ENCODE results near the gene PIGS. TPM values are rescaled to one million over a fixed set of nuclear protein-coding genes. Genes with fewer than 3 reads are reported as not detected.
A peak's percentile ranks its signal among the peaks of the same experiment; 100 is the strongest.

Gene PIGS
- total and polyA plus RNA-seq, 9 of the 15 experiments (the other 6 are each of a cell fraction or from before 2014, with no cell fraction given): 47.5 to 138 (median 57.6) TPM

- no peak for TF ChIP-seq CREB3 (tag; conservative IDR thresholded peaks at IDR 0.05; ENCODE audit: low read depth)
- TF ChIP-seq MNT (conservative IDR thresholded peaks at IDR 0.05): no peak
- no peak for TF ChIP-seq ZNF77 (CRISPR knock-in tag; IDR thresholded peaks at IDR 0.05)
- TF ChIP-seq ZFP1 (CRISPR knock-in tag; IDR thresholded peaks at IDR 0.05): no peak
- no peak for TF ChIP-seq FIP1L1 (IDR thresholded peaks at IDR 0.05; ENCODE audit: low read depth, low read length, poor library complexity, severe bottlenecking)
- no peak for TF ChIP-seq ZNF324 (CRISPR knock-in tag; IDR thresholded peaks at IDR 0.05)
- TF ChIP-seq ATF1 (CRISPR knock-in tag; IDR thresholded peaks at IDR 0.05): no peak
- TF ChIP-seq ATF1 (tag; IDR thresholded peaks at IDR 0.05): peak; percentile 87
- no peak for TF ChIP-seq CAMTA2 (CRISPR knock-in tag; conservative IDR thresholded peaks at IDR 0.05)
- no peak for TF ChIP-seq CUX1 (CRISPR knock-in tag; IDR thresholded peaks at IDR 0.05)
- no peak for TF ChIP-seq ZNF146 (CRISPR knock-in tag; IDR thresholded peaks at IDR 0.05; ENCODE audit: unreplicated experiment)
- peak; percentile 83; the same call in 1 of the 2 replicates for TF ChIP-seq SMARCA5 (IDR thresholded peaks at IDR 0.05)
- peak; percentile 77; the same call in 1 of the 2 replicates for TF ChIP-seq ZFX (CRISPR knock-in tag; IDR thresholded peaks at IDR 0.05)
- TF ChIP-seq HMBOX1 (IDR thresholded peaks at IDR 0.05): no peak; the same call in 1 of the 2 replicates
- no peak for TF ChIP-seq DMBX1 (CRISPR knock-in tag; IDR thresholded peaks at IDR 0.05; ENCODE audit: borderline replicate concordance)
- TF ChIP-seq TCF7 (IDR thresholded peaks at IDR 0.05; ENCODE audit: borderline replicate concordance): no peak
- no peak for TF ChIP-seq E2F5 (CRISPR knock-in tag; IDR thresholded peaks at IDR 0.05)
- TF ChIP-seq TEAD4 (IDR thresholded peaks at IDR 0.05; ENCODE audit: low read length): no peak; the same call in 1 of the 2 replicates
- no peak for TF ChIP-seq TEAD4 (CRISPR knock-in tag; IDR thresholded peaks at IDR 0.05; ENCODE audit: borderline replicate concordance)
Observed at GRCh38 chr17:28599311-28600184, 28.2 kb upstream of the PIGS start (continued).
